C4-2B (cell line): ENCODE results near the gene HEPHL1.

Source experiments
- H3K27ac ChIP-seq: fragments of 450-650 bp; 2 replicates; pipeline ENCODE4 v1.5.1; 2017
- CTCF ChIP-seq: fragments of 450-650 bp; conservative IDR thresholded peaks from 2 replicates; pipeline ENCODE4 v1.5.1; 2017; ENCODE audit warnings: mild to moderate bottlenecking
- ZFX ChIP-seq: fragments of 450-650 bp; IDR thresholded peaks from 2 replicates; pipeline ENCODE4 v1.6.1; 2017

The HEPHL1 gene

GRCh38 chr11:94034207-94034606 is 13.1 kb downstream of the HEPHL1 start:
- no peak overlapping the region for H3K27ac ChIP-seq
- TF ChIP-seq CTCF = no peak
- TF ChIP-seq ZFX = no peak

GRCh38 chr11:94036096-94036495 is 14.9 kb downstream of the HEPHL1 start:
- no peak overlapping the region for H3K27ac ChIP-seq
- TF ChIP-seq ZFX = no peak

GRCh38 chr11:94043241-94043640 is 22.1 kb downstream of the HEPHL1 start:
- H3K27ac ChIP-seq = no peak overlapping the region
- TF ChIP-seq CTCF = no peak
- TF ChIP-seq ZFX = no peak

- TF ChIP-seq ZFX (no peak), CTCF (no peak)
- peak overlapping the region; percentile 34; the same call in 1 of the 2 replicates for H3K27ac ChIP-seq
Measured at GRCh38 chr11:94046796-94047195, 25.6 kb downstream of the HEPHL1 start.

GRCh38 chr11:94048032-94048709 is 27.0 kb downstream of the HEPHL1 start:
- no peak overlapping the region for H3K27ac ChIP-seq
- TF ChIP-seq ZFX = no peak
- no peak for TF ChIP-seq CTCF

GRCh38 chr11:94049351-94049750 is 28.2 kb downstream of the HEPHL1 start:
- no peak overlapping the region for H3K27ac ChIP-seq
- TF ChIP-seq ZFX = no peak
- no peak for TF ChIP-seq CTCF

GRCh38 chr11:94058630-94059029 is 37.5 kb downstream of the HEPHL1 start:
- TF ChIP-seq ZFX = no peak
- TF ChIP-seq CTCF = no peak
- H3K27ac ChIP-seq = no peak overlapping the region

- no peak overlapping the region for H3K27ac ChIP-seq
Measured at GRCh38 chr11:94059065-94059464, 37.9 kb downstream of the HEPHL1 start.

More at GRCh38 chr11:94059065-94059464, 37.9 kb downstream of the HEPHL1 start:
- no peak for TF ChIP-seq ZFX
- no peak for TF ChIP-seq CTCF
